Liver (tissue), 9 donors: ENCODE measurements around the gene ILF2. TPM values are rescaled to one million over a fixed set of nuclear protein-coding genes. Genes with fewer than 3 reads are reported as not detected.

ENCODE experiments used
- DNase-seq: peaks from one replicate; pipeline ENCODE4 v3.0.0-alpha.2; 2017; ENCODE audit warnings: low spot score
- H3K27ac ChIP-seq, 2 donors: one replicate each; pipeline ENCODE4 v1.7.0; 2013; ENCODE audit warnings: inconsistent platforms in 2 of 2, low read length in 2 of 2, control low read depth in 1 of 2, low read depth in 1 of 2, mild to moderate bottlenecking in 1 of 2
- H3K27me3 ChIP-seq, 4 donors: one replicate each; pipeline versions ENCODE4 v1.6.1 to v1.7.0; 2013; ENCODE audit warnings: low read length in 3 of 4, inconsistent platforms in 1 of 4, mild to moderate bottlenecking in 1 of 4, moderate library complexity in 1 of 4; ENCODE audit not compliant: control insufficient read depth in 4 of 4, insufficient read depth in 4 of 4
- H3K36me3 ChIP-seq, 4 donors: one replicate each; pipeline versions ENCODE4 v1.6.1 to v1.7.0; 2013; ENCODE audit warnings: low read length in 3 of 4, mild to moderate bottlenecking in 3 of 4, low read depth in 1 of 4, moderate library complexity in 1 of 4; ENCODE audit not compliant: control insufficient read depth in 4 of 4, insufficient read depth in 3 of 4
- H3K4me1 ChIP-seq, 4 donors: one replicate each; pipeline versions ENCODE4 v1.6.1 to v1.7.0; 2013; ENCODE audit warnings: low read length in 3 of 4, mild to moderate bottlenecking in 3 of 4, moderate library complexity in 1 of 4; ENCODE audit not compliant: control insufficient read depth in 4 of 4, insufficient read depth in 4 of 4
- H3K4me3 ChIP-seq, 3 donors: one replicate each; pipeline versions ENCODE4 v1.6.1 to v1.7.0; 2013; ENCODE audit warnings: low read length in 3 of 3, control low read depth in 1 of 3, low read depth in 1 of 3, mild to moderate bottlenecking in 1 of 3
- H3K9ac ChIP-seq, 2 donors: one replicate each; pipeline ENCODE4 v1.7.0; 2013; ENCODE audit warnings: low read length in 2 of 2, mild to moderate bottlenecking in 2 of 2, moderate library complexity in 2 of 2, control low read depth in 1 of 2, low read depth in 1 of 2
- H3K9me3 ChIP-seq, 4 donors: one replicate each; pipeline versions ENCODE4 v1.6.1 to v1.7.0; 2013; ENCODE audit warnings: low read length in 3 of 4; ENCODE audit not compliant: control insufficient read depth in 4 of 4
- CTCF ChIP-seq: fragments of 150-350 bp; IDR thresholded peaks from 2 replicates; pipeline ENCODE4 v1.5.1; 2017; ENCODE audit warnings: improper control_type of control experiment, low read depth, low read length; ENCODE audit not compliant: missing input control
- EGR1 ChIP-seq, 2 donors: IDR thresholded peaks; 2 replicates each; pipeline ENCODE4 v1.6.1; 2016 to 2018; ENCODE audit warnings: antibody characterized with exemption in 2 of 2, low read depth in 2 of 2
- FOXA1 ChIP-seq: IDR thresholded peaks from 2 replicates; pipeline ENCODE4 v1.6.1; 2016; ENCODE audit warnings: antibody characterized with exemption
- FOXA2 ChIP-seq: IDR thresholded peaks from 2 replicates; pipeline ENCODE4 v1.6.1; 2016; ENCODE audit warnings: antibody characterized with exemption
- GABPA ChIP-seq, 2 donors: IDR thresholded peaks in 1 of 2; conservative IDR thresholded peaks in 1 of 2; 2 replicates each; pipeline ENCODE4 v1.6.1; 2016; ENCODE audit warnings: antibody characterized with exemption in 2 of 2, mild to moderate bottlenecking in 1 of 2, moderate library complexity in 1 of 2
- HNF4A ChIP-seq, 2 donors: conservative IDR thresholded peaks; 2 replicates each; pipeline ENCODE4 v1.6.1; 2016; ENCODE audit warnings: antibody characterized with exemption in 2 of 2, mild to moderate bottlenecking in 2 of 2
- HNF4G ChIP-seq: IDR thresholded peaks from 2 replicates; pipeline ENCODE4 v1.6.1; 2016; ENCODE audit warnings: antibody characterized with exemption
- JUND ChIP-seq, 2 donors: IDR thresholded peaks; 2 replicates each; pipeline ENCODE4 v1.6.1; 2016; ENCODE audit warnings: antibody characterized with exemption in 2 of 2
- MAX ChIP-seq: IDR thresholded peaks from 2 replicates; pipeline ENCODE4 v1.6.1; 2016; ENCODE audit warnings: antibody characterized with exemption
- NR2F2 ChIP-seq: IDR thresholded peaks from 2 replicates; pipeline ENCODE4 v1.6.1; 2016; ENCODE audit warnings: antibody characterized with exemption
- RAD21 ChIP-seq, 2 donors: IDR thresholded peaks; 2 replicates each; pipeline ENCODE4 v1.6.1; 2016; ENCODE audit warnings: antibody characterized with exemption in 2 of 2, mild to moderate bottlenecking in 2 of 2
- RXRA ChIP-seq, 2 donors: IDR thresholded peaks; 2 replicates each; pipeline ENCODE4 v1.6.1; 2017 to 2018; ENCODE audit warnings: antibody characterized with exemption in 2 of 2, mild to moderate bottlenecking in 1 of 2
- SP1 ChIP-seq: IDR thresholded peaks from 2 replicates; pipeline ENCODE4 v1.6.1; 2018; ENCODE audit warnings: antibody characterized with exemption, mild to moderate bottlenecking
- ZBTB33 ChIP-seq: IDR thresholded peaks from 2 replicates; pipeline ENCODE4 v1.6.1; 2016; ENCODE audit warnings: antibody characterized with exemption
- WGBS: extraction: QIAGEN DNeasy Blood & Tissue Kit; methylation state at CpG from one replicate; pipeline ENCODE4 v1.1.7; 2013; 5-methylcytosine and 5-hydroxymethylcytosine counted together
- polyA plus RNA-seq, 2 donors: library from polyadenylated mRNA; stranded (reverse) in 1 of 2; unstranded in 1 of 2; fragments of 200-250 nt in 1 of 2; fragments of >200 nt in 1 of 2; fragmentation: Nextera tagmentation in 1 of 2; extraction: Ambion mirVana in 1 of 2; gene quantifications; one replicate each; pipeline versions ENCODE4 v1.2.1 to v1.2.3, GENCODE V29; 2013 to 2015
- total RNA-seq, 2 donors: library from RNA; depleted of rRNA; stranded (reverse); fragments of >200 nt; gene quantifications; one replicate each; pipeline ENCODE4 v1.2.3, GENCODE V29; 2014
- donor health status: healthy.
- donor health status: healthy.
- donor health status: healthy.
- donor health status: healthy.
- donor health status: healthy.

The ILF2 gene
- total and polyA plus RNA-seq, 4 donors, result 28.7 to 84.2 (median 51.5) TPM

DNA sequence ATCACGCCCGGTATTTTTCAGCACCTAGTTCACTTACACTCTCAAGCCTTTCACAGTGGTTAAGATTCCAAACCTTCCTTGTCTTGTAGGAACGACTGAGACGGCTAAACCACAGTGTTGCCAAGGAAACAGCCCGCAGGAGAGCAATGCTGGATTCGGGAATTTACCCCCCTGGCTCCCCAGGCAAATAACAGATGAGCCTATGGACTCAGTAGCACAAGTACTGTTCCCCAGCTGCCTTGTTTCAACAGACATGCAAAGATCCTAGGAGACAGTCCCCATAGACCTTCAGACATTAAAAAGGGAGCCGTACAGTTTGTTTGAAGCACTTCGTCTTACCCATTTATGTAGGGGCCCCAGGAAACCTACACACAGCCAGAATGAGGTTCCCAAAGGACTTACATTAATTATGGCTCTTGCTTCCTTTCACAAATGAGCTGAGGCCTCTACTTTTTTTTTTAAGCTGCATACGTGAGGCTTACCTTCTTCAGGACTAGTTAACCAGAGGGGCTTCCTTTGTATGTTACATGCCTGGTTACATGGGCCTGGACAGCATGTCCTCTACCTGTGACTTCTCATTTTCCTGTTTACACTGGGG is 9.6 kb downstream of the ILF2 start:
- 83% methylated on average over 9 of the region's 9 CpGs for WGBS
- Histone ChIP-seq H3K9ac (no peak overlapping the region), H3K27ac (no peak overlapping the region), H3K27me3 (no peaks in the 10 kb centered on the region), H3K9me3 (no peaks in the 10 kb centered on the region), H3K4me3 (no peak overlapping the region), H3K36me3 (peaks cover 14 to 47% (median 43%) of the 10 kb centered on the region in 4 donors), H3K4me1 (peaks cover 1 to 29% (median 27%) of the 10 kb centered on the region in 4 donors)
- no peak for DNase-seq
- no peak for TF ChIP-seq FOXA1
- TF ChIP-seq HNF4G, result no peak

GRCh38 chr1:153659656-153660055 is 11.1 kb downstream of the ILF2 start:
- WGBS, result 79% methylated on average over 9 of the region's 9 CpGs
- no peak overlapping the region for H3K9ac ChIP-seq
- TF ChIP-seq JUND (IDR thresholded peaks at IDR 0.05) (no peak), SP1 (no peak), CTCF (no peak)
- H3K4me1 ChIP-seq, result peaks cover 1 to 15% (median 13%) of the 10 kb centered on the region in 4 donors
- no peak overlapping the region for H3K27ac ChIP-seq
- H3K27me3 ChIP-seq, result no peaks in the 10 kb centered on the region
- no peak for DNase-seq
- H3K9me3 ChIP-seq, result no peaks in the 10 kb centered on the region
- H3K36me3 ChIP-seq, result peaks cover 11 to 36% (median 33%) of the 10 kb centered on the region in 4 donors
- H3K4me3 ChIP-seq, result peak overlapping the region in 2 of 3 donors; percentile 90 to 92

DNA sequence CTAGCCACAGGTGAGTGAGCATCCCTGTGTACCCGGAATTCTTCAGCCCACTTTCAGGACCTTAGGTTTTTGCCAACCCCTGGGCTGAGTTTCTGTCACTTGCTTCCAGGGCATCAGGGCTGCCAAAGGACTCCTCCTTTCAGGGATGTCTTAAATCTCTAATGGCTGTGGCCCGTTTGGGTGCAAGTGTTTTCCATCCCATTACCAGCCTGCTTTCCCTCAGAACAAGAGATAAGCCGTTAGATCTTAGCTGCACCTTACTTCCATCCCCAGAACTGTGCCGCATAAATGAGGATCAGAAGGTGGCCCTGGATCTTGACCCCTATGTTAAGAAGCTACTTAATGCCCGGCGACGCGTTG is 11.6 kb downstream of the ILF2 start:
- TF ChIP-seq JUND (IDR thresholded peaks at IDR 0.05) (no peak), RAD21 (IDR thresholded peaks at IDR 0.05) (no peak), MAX (no peak), RXRA (IDR thresholded peaks at IDR 0.05) (no peak), GABPA (IDR thresholded peaks at IDR 0.05 in 1 of 2, conservative IDR thresholded peaks at IDR 0.05 in 1 of 2) (no peak)
- 45% methylated on average over 8 of the region's 8 CpGs for WGBS
- Histone ChIP-seq H3K27ac (peak overlapping the region; percentile 89 to 96), H3K27me3 (no peaks in the 10 kb centered on the region), H3K36me3 (peaks cover 9 to 32% (median 29%) of the 10 kb centered on the region in 4 donors), H3K4me3 (peak overlapping the region; percentile 80 to 92 (median 90)), H3K9me3 (no peaks in the 10 kb centered on the region), H3K9ac (peak overlapping the region; percentile 83 to 87), H3K4me1 (peaks cover 1 to 12% (median 9%) of the 10 kb centered on the region in 4 donors)
- no peak for DNase-seq

- DNase-seq, result peak; percentile 92
- H3K4me1 ChIP-seq, result peaks cover 1 to 12% (median 9%) of the 10 kb centered on the region in 4 donors
- H3K36me3 ChIP-seq, result peaks cover 9 to 27% (median 24%) of the 10 kb centered on the region in 4 donors
- WGBS, result 2% methylated on average over 53 of the region's 53 CpGs
- H3K9me3 ChIP-seq, result no peaks in the 10 kb centered on the region
- H3K27me3 ChIP-seq, result no peaks in the 10 kb centered on the region
- peak within 1 kb of the TSS; percentile 89 to 96 for H3K27ac ChIP-seq
- peak within 1 kb of the TSS; percentile 83 to 87 for H3K9ac ChIP-seq
- peak within 1 kb of the TSS; percentile 80 to 92 (median 90) for H3K4me3 ChIP-seq
- TF ChIP-seq CTCF (peak; percentile 4), NR2F2 (no peak), HNF4A (conservative IDR thresholded peaks at IDR 0.05) (peak in 1 of 2 donors; percentile 26), JUND (IDR thresholded peaks at IDR 0.05) (no peak), SP1 (peak; percentile 63), EGR1 (IDR thresholded peaks at IDR 0.05; ENCODE audit: low read depth in 2 of 2) (peak; percentile 78 to 84), FOXA2 (no peak), RAD21 (IDR thresholded peaks at IDR 0.05) (peak; percentile 35 to 58), HNF4G (no peak), MAX (no peak), ZBTB33 (no peak), GABPA (IDR thresholded peaks at IDR 0.05 in 1 of 2, conservative IDR thresholded peaks at IDR 0.05 in 1 of 2) (peak in 1 of 2 donors; percentile 77)
Observed at GRCh38 chr1:153658400-153659174, 12.2 kb downstream of the ILF2 start, which contains the start of gene SNAPIN. Gene SNAPIN (plus strand): TSS chr1:153658703. CDS start chr1:153658744, 41 bp downstream.
